G401.6 (cell line): ENCODE data around the gene S100A1.
"Not testable (repeated sequence)": the region's sequence is repeated elsewhere in the genome, so short reads cannot be mapped to it uniquely, and the experiment has no call there.

Experiments used
- FAIRE-seq: peaks from 2 replicates; lab custom pipeline; 2012; peaks lifted over from hg19 to GRCh38; lab: Jason Lieb, UNC

Gene S100A1

GRCh38 chr1:153631047-153632022 lies 3.1 kb downstream of the S100A1 start:
- FAIRE-seq: no peak

GRCh38 chr1:153633161-153633753 lies 5.0 kb downstream of the S100A1 start:
- FAIRE-seq: no peak

GRCh38 chr1:153633754-153634665 lies 5.8 kb downstream of the S100A1 start, which contains the start of gene CHTOP:
TSS of gene CHTOP (plus strand) at chr1:153634066. CDS start at chr1:153636589, 2,523 bp downstream.
- peak; percentile 94 for FAIRE-seq

GRCh38 chr1:153635872-153636271 lies 7.6 kb downstream of the S100A1 start:
- FAIRE-seq: no peak

GRCh38 chr1:153636312-153636711 lies 8.1 kb downstream of the S100A1 start:
- no peak for FAIRE-seq

GRCh38 chr1:153638261-153638660 lies 10.0 kb downstream of the S100A1 start:
- FAIRE-seq: no peak

- FAIRE-seq: no peak
These were observed 11.0 kb downstream of the S100A1 start for GRCh38 chr1:153639280-153639679.

GRCh38 chr1:153640213-153640612 lies 12.0 kb downstream of the S100A1 start:
- FAIRE-seq: not testable (repeated sequence)

- FAIRE-seq: no peak
These were observed 12.6 kb downstream of the S100A1 start for GRCh38 chr1:153640861-153641260.

GRCh38 chr1:153642161-153642560 lies 13.9 kb downstream of the S100A1 start:
- FAIRE-seq: no peak

- FAIRE-seq: no peak
These were observed 14.9 kb downstream of the S100A1 start for GRCh38 chr1:153643100-153643499.

GRCh38 chr1:153643816-153644215 lies 15.6 kb downstream of the S100A1 start:
- FAIRE-seq: no peak

GRCh38 chr1:153646672-153647345 lies 18.6 kb downstream of the S100A1 start:
- FAIRE-seq: no peak

- no peak for FAIRE-seq
These were observed 19.1 kb downstream of the S100A1 start for GRCh38 chr1:153647346-153647714.

GRCh38 chr1:153648000-153648643 lies 19.9 kb downstream of the S100A1 start:
- no peak for FAIRE-seq

- no peak for FAIRE-seq
These were observed 21.1 kb downstream of the S100A1 start for GRCh38 chr1:153649137-153649862.

- FAIRE-seq: no peak
These were observed 21.6 kb downstream of the S100A1 start for GRCh38 chr1:153649863-153650235.

GRCh38 chr1:153651771-153652170 lies 23.5 kb downstream of the S100A1 start:
- FAIRE-seq: no peak

GRCh38 chr1:153652805-153653500 lies 24.7 kb downstream of the S100A1 start:
- FAIRE-seq: no peak

- no peak for FAIRE-seq
These were observed 27.1 kb downstream of the S100A1 start for GRCh38 chr1:153655333-153655732.
